Erythroblast (primary cell): ENCODE measurements around the gene SLC7A14.

Experiments
- DNase-seq, 2 experiments: peaks; one replicate each; lab custom pipeline; 2025; lab: John Stamatoyannopoulos, UW
- GATA1 ChIP-seq: IDR thresholded peaks from 2 replicates; pipeline ENCODE4 v1.6.1; 2011; ENCODE audit warnings: low read depth, mild to moderate bottlenecking, control low read depth, low read length, moderate library complexity
- POLR2A ChIP-seq: IDR thresholded peaks from 2 replicates; pipeline ENCODE4 v1.6.1; 2011; ENCODE audit warnings: mild to moderate bottlenecking, low read length

The SLC7A14 gene

DNA sequence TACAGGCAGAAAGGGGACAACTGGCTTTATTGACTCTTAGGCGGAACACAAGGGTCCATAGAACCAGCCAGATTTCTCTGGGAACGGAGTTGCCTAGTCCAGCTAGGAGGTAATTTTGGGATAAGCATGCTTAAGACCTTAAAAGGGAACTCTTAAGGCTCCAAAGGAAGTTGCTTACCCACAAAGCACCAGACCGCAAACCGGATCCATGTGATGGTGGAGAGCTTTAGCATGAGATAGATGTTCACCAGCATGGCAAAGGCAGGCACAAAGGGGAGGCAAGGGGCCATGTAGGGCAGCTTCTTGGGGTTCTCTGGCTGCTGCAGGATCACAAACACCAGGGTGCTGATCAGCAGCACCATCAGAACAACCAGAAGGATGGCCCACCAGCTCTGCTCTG is 105.8 kb downstream of the SLC7A14 start:
- DNase-seq: no peak
- TF ChIP-seq GATA1 (no peak), POLR2A (no peak)

DNA sequence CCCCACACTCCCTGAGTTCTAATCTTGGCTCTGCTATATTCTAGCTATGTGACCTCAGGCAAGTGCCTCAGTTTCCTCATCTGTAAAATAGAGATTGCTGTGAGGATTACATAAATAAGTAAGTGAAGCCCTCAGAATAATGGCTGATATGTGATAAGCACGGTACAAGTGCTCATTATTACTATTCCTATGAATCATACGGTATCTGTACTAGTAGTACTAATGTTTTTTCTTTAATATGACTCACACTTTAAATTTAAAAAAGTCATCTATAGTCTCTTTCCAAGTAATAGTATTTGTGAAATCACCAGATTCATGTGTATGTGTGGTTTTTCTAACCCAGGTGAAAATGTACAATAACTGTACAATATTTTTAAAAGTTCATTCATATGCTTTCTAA is 108.5 kb downstream of the SLC7A14 start:
- DNase-seq: no peak
- TF ChIP-seq GATA1 (no peak), POLR2A (no peak)

DNA sequence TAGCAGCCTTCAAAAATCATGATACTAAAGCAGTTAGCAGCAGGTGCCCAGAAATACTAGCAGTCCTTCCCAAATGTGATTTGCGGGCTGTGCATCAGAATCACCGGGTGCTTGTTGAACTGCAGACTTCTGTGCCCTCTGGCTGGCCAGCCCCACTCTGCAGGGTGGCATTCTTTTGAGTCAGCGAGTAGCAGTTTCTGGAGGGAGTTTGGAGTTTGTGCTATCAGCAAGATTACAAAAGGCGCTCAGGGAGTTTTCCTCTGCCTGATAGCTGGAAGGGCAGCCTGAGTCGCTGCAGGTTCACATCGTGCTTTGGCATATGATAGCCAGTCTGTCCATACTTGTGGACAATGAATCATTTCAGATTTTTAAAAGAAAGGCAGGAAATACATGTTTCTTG is 109.6 kb downstream of the SLC7A14 start:
- no peak for DNase-seq

DNA sequence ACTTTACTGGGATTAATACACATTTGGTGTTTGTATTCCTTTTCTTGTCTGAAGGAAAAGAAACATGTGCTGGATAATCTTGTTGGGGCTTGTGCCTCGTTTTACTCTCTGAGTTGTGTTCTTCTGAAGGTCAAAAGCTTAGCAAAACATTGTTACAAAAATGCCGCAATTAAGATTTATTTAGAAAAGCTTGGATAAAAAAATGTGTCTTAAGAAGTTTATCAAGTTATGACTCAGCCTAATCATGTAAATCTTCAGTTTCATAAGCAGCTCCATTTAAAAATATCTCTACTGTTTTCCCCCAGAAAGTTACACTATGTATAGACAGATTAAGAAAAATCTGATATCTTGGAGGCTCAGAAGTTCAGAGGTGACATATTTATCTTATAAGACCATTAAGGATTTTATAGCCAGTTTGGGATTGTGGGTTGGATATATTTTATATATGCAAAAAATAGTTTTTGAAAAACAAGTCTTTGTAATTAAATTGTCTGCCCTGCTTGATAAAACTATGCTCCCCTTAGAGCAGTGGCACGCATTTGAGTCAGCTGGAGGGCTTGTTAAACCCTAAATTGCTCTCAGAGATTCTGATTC is 110.7 kb downstream of the SLC7A14 start:
- DNase-seq: no peak

More for the DNA sequence above, 109.6 kb downstream of the SLC7A14 start:
- TF ChIP-seq GATA1 (no peak), POLR2A (no peak)

DNA sequence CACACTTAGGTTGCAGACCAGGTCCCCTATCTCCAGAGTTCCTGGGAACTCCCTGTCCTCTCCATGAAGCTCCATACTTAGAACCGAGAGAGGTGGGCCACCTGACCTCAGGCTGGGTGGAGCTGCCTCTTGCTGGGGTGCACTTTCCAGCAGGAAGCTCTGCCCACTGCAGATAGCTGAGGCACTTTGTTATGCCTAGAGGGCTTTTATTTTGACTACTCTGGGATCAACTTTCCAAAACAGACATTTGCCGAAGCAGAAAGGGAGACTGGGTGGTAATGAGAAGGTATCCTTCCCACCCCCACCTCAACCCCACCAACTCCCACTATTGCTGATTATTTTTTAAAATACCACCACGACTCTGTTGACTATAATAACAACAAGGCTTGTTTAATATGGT is 112.5 kb downstream of the SLC7A14 start:
- TF ChIP-seq POLR2A (no peak), GATA1 (no peak)
- DNase-seq: no peak

More for the DNA sequence above, 110.7 kb downstream of the SLC7A14 start:
- TF ChIP-seq GATA1: no peak
- TF ChIP-seq POLR2A: no peak

DNA sequence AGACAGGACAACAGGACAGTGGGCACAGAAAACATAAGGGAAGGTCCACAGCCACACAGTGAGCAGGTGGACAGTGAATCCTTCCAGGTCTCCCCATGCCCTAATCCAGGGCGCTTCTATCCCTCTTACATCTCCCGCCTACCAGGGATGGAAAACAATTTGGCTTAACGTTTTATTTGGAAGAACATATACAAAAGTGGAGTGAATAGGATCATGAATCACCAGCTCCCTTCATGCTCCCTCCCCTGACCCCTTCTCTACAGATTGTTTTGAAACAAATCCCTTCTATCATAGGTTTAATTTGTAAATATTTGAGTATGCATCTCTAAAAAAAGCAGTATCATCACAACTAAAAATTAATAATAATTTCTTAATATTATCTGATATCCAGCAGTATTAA is 114.7 kb downstream of the SLC7A14 start:
- TF ChIP-seq GATA1: no peak
- no peak for TF ChIP-seq POLR2A
- no peak for DNase-seq

DNA sequence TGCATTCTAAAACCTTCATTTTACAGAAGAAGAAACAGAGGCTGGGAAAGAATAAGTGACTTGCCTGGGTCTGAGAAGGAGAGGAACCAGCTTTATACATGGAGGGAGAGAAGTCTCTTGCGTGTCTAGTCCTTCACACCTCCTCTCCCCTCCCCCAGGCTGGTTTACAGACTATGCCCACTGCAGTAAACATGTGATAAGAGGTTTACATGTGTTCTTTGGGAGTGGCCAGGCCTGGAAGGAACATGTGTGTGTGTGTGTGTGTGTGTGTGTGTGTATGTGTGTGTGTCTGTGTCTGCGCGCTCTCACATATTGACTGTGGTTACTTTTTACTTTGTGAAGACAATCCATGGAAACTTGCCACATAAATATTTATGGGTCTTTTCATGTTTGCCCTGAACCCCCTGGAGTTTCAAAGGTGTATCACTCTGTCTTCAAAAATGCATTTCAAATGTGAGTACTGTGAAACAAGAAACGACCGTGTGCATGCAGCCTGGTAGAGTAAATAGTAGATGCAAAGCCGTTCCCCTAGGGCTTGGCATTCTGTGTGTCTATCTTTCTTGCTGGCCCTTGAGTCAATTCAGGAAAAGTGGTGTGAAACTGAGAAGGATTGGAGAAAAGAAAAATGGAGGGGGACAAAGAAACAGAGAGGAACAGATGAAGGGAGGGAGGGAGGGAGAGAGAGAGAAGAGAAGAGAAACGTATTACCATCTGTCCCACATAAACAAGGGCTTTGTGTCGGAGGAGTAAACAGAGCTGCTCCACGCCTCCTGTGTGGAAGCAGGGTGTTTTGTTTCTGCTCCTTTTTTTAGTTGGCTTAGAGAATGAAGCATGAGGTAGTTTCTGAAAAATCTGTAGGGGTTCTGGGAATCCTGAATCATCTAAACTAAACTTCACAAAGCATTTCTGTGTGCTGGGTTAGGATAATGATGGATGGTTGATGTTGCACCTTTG is 115.5 kb downstream of the SLC7A14 start:
- TF ChIP-seq POLR2A: no peak
- TF ChIP-seq GATA1: no peak
- DNase-seq: no peak

DNA sequence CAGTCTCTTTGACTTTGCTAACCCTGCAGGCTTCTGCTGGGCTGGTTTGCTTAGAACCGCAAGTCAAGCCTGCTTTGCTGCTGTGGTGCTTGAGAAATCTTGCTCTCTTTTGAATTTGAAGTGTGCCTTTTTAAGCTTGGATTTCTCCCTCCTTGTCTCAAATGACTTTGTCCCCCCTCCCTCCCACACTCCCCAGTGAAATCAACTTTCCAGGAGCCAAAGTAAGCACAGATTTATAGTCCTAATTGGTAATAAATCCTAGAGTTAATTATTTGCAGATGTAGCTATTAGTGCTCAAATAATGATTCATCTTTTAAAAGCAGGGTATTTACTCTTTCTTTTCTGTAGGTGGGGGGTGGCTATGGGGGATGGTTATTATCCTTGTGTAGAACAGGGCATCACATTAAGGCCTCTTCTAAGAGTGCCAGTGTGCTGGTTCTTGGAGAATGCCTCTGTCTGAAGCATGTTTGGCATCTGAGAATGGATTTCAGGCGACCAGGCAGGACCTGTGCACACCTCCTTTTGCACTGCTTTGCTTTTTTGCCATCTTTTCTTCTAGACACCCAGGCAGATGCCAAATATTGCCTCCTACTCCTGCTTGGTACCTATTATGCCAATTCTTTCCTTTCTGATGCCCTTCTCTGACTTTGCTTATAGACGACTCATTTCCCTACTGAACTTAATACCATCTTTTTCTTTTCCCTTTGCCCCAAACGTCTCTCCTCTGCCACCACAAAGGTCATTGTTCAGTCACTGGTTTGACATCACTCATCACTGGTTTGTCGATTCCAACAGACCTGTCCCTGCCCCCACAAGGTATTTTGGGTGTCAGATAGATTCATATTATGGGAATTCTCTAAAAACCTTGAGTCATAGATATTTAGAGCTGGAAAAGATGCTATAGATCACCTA is 116.5 kb downstream of the SLC7A14 start:
- DNase-seq: no peak
- TF ChIP-seq GATA1: no peak

DNA sequence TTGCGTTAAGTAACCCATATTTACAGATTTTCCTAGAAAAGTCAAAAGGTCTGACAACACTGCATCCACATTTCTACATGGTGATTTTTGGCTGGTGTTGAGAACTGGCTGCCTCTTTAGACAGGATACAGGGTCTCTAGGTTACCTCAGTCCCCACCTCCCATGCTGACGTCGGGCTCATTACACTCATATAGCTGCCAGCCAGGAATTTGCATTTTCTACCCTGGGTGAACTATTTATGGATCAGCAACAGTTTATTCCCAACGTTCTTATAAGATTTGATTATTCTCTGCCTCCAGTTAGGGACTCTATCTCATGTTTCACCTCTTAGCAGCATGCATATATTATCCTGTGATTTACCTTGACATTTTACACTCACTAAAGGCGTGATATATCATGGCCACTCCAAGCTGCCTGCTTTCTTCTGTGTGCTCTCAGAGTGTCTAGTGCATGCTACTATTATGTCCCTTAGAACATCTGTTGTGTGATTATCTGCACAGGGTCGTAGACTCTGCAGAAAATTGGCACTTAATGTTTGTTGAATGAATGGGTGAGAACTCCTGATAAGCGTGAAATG is 118.2 kb downstream of the SLC7A14 start:
- TF ChIP-seq POLR2A (no peak), GATA1 (no peak)
- DNase-seq: no peak

DNA sequence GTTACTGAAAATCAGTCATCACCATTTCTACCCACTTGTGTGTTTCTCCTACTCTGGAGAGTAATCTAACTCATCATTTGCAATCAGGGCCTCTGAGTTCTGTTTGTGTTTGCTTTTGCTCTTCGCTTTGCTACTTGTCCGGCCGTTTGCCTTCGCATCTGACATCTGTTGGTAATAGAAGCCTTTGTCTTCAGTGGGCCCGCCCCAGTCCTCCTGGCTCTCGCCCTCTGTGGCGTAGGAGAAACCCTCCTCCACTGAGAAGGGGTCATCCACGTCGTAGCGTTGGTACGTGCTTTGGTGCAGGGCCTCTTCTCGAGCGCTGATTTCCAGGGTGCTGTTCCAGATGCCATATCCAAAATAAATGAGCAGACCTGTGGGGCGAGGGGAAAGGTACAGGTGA is 118.9 kb downstream of the SLC7A14 start:
- no peak for DNase-seq
- no peak for TF ChIP-seq GATA1
- no peak for TF ChIP-seq POLR2A

DNA sequence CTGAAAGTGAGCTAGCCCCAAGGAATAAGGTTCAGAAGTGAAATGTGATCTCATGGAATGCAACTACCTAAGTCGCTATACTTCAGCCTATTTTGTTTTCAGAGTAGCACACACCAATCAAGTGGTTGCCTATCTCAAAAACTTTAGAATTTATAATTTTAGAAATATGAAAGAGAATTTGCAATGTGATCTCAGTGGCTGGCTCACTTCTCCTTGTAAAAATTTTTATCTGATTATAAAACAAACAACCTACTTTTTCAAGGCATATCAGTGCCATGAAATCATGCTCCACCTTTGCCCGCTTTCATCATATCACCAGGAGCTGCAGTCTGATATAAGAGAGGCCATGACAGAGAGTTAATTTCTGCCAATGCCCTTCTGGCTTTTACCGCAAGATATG is 119.9 kb downstream of the SLC7A14 start:
- no peak for TF ChIP-seq POLR2A
- no peak for TF ChIP-seq GATA1
- no peak for DNase-seq

DNA sequence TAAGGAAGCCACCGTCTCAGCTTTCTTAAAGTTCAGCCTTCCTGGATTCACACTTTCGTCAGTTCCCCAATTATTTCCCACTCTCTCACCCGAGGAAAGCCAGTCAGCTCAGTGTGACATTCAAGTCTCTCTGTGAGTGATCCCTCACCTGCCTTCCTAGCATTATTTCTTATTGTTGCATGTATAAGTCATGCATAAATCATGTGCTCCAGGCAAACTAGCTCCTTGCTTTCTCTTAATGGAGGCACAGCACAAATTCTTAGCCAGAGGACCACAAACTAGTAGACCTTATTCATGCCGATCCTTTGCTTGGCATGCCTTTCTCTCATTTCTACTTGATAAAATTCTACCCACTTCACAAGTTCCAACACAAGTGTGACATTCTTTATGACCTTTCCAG is 122.9 kb downstream of the SLC7A14 start:
- no peak for DNase-seq
- no peak for TF ChIP-seq GATA1
- no peak for TF ChIP-seq POLR2A

DNA sequence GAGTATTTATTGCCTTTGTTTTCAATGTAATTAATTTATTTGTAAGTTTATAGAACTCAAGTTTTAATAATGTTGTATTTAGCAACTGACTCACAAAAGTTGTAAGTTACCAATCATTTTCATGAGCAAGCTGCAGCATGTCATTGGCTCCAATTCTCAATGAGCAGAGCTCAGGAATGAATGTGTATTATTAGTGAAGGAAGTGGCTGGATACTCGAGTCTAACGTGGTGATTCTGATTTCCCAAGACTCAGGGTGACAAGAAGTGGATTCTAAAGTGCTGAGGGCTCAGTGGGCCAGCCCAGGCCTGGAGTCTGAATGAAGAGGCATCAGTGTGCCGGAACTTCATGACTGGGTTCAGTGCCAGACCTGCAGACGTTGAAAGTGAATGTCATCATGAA is 127.6 kb downstream of the SLC7A14 start:
- TF ChIP-seq POLR2A: no peak
- TF ChIP-seq GATA1: no peak
- no peak for DNase-seq

DNA sequence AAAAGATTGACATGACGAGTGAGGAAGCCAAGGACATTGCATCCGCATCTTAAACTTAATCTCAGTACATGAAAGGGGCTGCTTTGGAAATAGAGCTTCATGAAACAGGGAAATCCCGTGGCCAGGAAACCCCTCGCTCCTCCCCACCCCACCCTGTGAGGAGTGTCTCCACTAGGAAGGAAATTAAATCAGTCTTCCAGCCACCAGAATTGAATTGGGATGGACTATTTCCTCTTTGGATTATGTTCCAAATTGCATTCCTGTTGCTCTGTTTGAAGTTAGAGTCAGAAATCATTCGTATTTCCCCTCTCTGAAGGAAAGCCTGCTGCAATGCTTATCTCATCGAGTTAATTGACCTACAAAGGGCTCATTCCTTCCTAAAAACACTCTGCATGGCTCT is 131.4 kb downstream of the SLC7A14 start:
- TF ChIP-seq POLR2A (no peak), GATA1 (no peak)
- DNase-seq: no peak
